K562 (cell line): Measurements from ENCODE around the gene SH3YL1. TPM values are rescaled to one million over a fixed set of nuclear protein-coding genes. Genes with fewer than 3 reads are reported as not detected.

Experiments
- ATAC-seq: fragments of 200-7000 bp; cut with Tn5 transposase; 3 replicates; pipeline ENCODE4 v1.9.1; 2020; ENCODE audit warnings: moderate library complexity
- BruUV-seq: library from RNA; stranded (reverse); fragments of 400-500 nt; replicated peaks from 2 replicates; lab custom pipeline; 2021; lab: Mats Ljungman, UMichigan
- CTCF ChIA-PET: fragments of 300-600 bp; formaldehyde crosslinking; extraction: SDS; loops from one replicate; lab custom pipeline; 2021; ENCODE audit warnings: low intra/inter-chr PET ratio; lab: Yijun Ruan, JAX
- POLR2A ChIA-PET: fragments of 300-600, 350-650 bp; sonication (Branson Sonifier 250); formaldehyde crosslinking; extraction: SDS; loops from one replicate; lab custom pipeline; 2021; ENCODE audit warnings: antibody characterized with exemption, inconsistent platforms; lab: Yijun Ruan, JAX
- DNase-seq, 4 experiments: peaks; one replicate each; pipeline versions ENCODE4 v3.0.0 to v3.0.0-alpha.2; 2011 to 2018; ENCODE audit warnings: low spot score in 3 of 4, mixed read lengths in 3 of 4; ENCODE audit errors: extremely low read depth in 1 of 4
- FAIRE-seq: peaks from 2 replicates; lab custom pipeline; 2011; peaks lifted over from hg19 to GRCh38; lab: Jason Lieb, UNC
- H2AFZ ChIP-seq: 2 replicates; pipeline ENCODE4 v1.6.0; 2011; ENCODE audit warnings: low read depth, low read length, control low read depth, inconsistent platforms
- H3K27ac ChIP-seq: fragments of 200-600 bp; 3 replicates; pipeline ENCODE4 v1.8.0; 2011; ENCODE audit warnings: low read depth, mild to moderate bottlenecking, control low read depth, inconsistent platforms, low read length, moderate library complexity, mixed read lengths; ENCODE audit errors: extremely low read depth
- H3K27me3 ChIP-seq, 2 experiments: fragments of 300-600 bp in 1 of 2; 2 replicates in 1 of 2; 3 replicates in 1 of 2; pipeline versions ENCODE4 v1.6.0 to v1.8.0; 2011; ENCODE audit warnings: inconsistent platforms in 2 of 2, low read length in 2 of 2, mild to moderate bottlenecking in 1 of 2, mixed read lengths in 1 of 2, moderate library complexity in 1 of 2; ENCODE audit not compliant: control insufficient read depth in 2 of 2, insufficient read depth in 2 of 2
- H3K36me3 ChIP-seq: fragments of 300-600 bp; 3 replicates; pipeline ENCODE4 v1.8.0; 2011; ENCODE audit warnings: mild to moderate bottlenecking, low read length, inconsistent platforms; ENCODE audit not compliant: control insufficient read depth, insufficient read depth
- H3K4me1 ChIP-seq, 2 experiments: fragments of 200-600 bp in 1 of 2; replicated peaks in 1 of 2; 2 replicates in 1 of 2; 3 replicates in 1 of 2; pipeline versions ENCODE4 v1.5.1 to v1.8.0; 2011; ENCODE audit warnings: inconsistent platforms in 2 of 2, low read length in 2 of 2, mild to moderate bottlenecking in 1 of 2, mixed read lengths in 1 of 2, moderate library complexity in 1 of 2; ENCODE audit not compliant: control insufficient read depth in 2 of 2, insufficient read depth in 2 of 2
- H3K4me2 ChIP-seq: 2 replicates; pipeline ENCODE4 v1.6.1; 2011; ENCODE audit warnings: low read length, control low read depth, inconsistent platforms, mixed read lengths; ENCODE audit not compliant: insufficient read depth
- H3K4me3 ChIP-seq: fragments of 200-600 bp; sonication (generic), shearing (Covaris generic); 2 replicates; pipeline ENCODE4 v1.5.1; 2016; ENCODE audit warnings: control low read depth, inconsistent platforms
- H3K79me2 ChIP-seq: fragments of 200-600 bp; 3 replicates; pipeline ENCODE4 v1.8.0; 2011; ENCODE audit warnings: low read length, inconsistent platforms; ENCODE audit not compliant: control insufficient read depth, insufficient read depth
- H3K9ac ChIP-seq, 2 experiments: 2 replicates each; pipeline versions ENCODE4 v1.6.0 to v1.6.1; 2011; ENCODE audit warnings: low read depth in 2 of 2, low read length in 2 of 2, control low read depth in 1 of 2, inconsistent platforms in 1 of 2, mild to moderate bottlenecking in 1 of 2, mixed read lengths in 1 of 2; ENCODE audit not compliant: insufficient read depth in 1 of 2
- H3K9me1 ChIP-seq: one replicate; pipeline ENCODE4 v1.6.0; 2011; ENCODE audit warnings: inconsistent platforms, mild to moderate bottlenecking, low read length, moderate library complexity; ENCODE audit not compliant: control insufficient read depth, insufficient read depth
- H3K9me3 ChIP-seq: replicated peaks from 2 replicates; pipeline ENCODE4 v1.5.1; 2011; ENCODE audit warnings: low read depth, low read length, inconsistent platforms; ENCODE audit not compliant: control insufficient read depth, insufficient read depth
- H4K20me1 ChIP-seq: replicated peaks from 2 replicates; pipeline ENCODE4 v1.6.1; 2011; ENCODE audit warnings: low read length, inconsistent platforms, mixed read lengths; ENCODE audit not compliant: control insufficient read depth, insufficient read depth
- CHCHD3 ChIP-seq: fragments of 250-450 bp; sonication (Bioruptor Pico); IDR thresholded peaks from 2 replicates; pipeline ENCODE4 v2.1.2; 2022; ENCODE audit warnings: mild to moderate bottlenecking
- GABPB1 ChIP-seq: sonication (generic); formaldehyde crosslinking; IDR thresholded peaks from 2 replicates; pipeline ENCODE4 v1.8.0; 2022; ENCODE audit warnings: mild to moderate bottlenecking, missing genetic modification reagents
- KLF10 ChIP-seq: fragments of 250-450 bp; sonication (Bioruptor Pico); IDR thresholded peaks from 2 replicates; pipeline ENCODE4 v1.6.1; 2021; ENCODE audit warnings: matching md5 sums
- MEIS2 ChIP-seq: fragments of 450-650 bp; IDR thresholded peaks from 2 replicates; pipeline ENCODE4 v1.6.1; 2014; ENCODE audit warnings: mild to moderate bottlenecking; ENCODE audit not compliant: partially characterized antibody
- WGBS: fragments of 100-300 bp; shearing (Covaris generic); methylation state at CpG from one replicate; pipeline ENCODE4 v1.1.6; 2016; ENCODE audit warnings: low coverage, mixed read lengths; ENCODE audit not compliant: insufficient coverage; ENCODE audit errors: missing lambda C conversion rate; 5-methylcytosine and 5-hydroxymethylcytosine counted together
- in situ Hi-C: fragments of 300-500 bp; cut with MboI; formaldehyde crosslinking; loops from 4 replicates; pipeline ENCODE4 v1.15.0; 2018; ENCODE audit warnings: inconsistent platforms, mixed read lengths
- intact Hi-C: fragments of 100-400 bp; cut with micrococcal nuclease; formaldehyde crosslinking; loops from 2 replicates; pipeline ENCODE4 v1.14.2; 2022
- polyA plus RNA-seq, 8 experiments: library from polyadenylated mRNA; depleted of rRNA in 4 of 8; stranded (reverse) in 5 of 8; unstranded in 3 of 8; fragments of >200 nt; fragmentation: Nextera tagmentation in 2 of 8; fragmentation: Illumina TruSeq in 1 of 8; extraction: Ambion mirVana in 2 of 8; extraction: Trizol in 1 of 8; gene quantifications; 2 replicates each; pipeline versions ENCODE4 v1.2.1 to v1.2.3, GENCODE V29; 2011 to 2014; ENCODE audit warnings: inconsistent platforms in 1 of 8, missing spikeins in 1 of 8
- total RNA-seq, 7 experiments: library from RNA; depleted of rRNA in 6 of 7; stranded (reverse); fragments of >200 nt in 6 of 7; fragmentation: Illumina TruSeq in 2 of 7; extraction: Trizol in 2 of 7; gene quantifications; 2 replicates each; pipeline versions ENCODE4 v1.2.1 to v1.2.3, GENCODE V29; 2011 to 2021; ENCODE audit warnings: low replicate concordance in 1 of 7
- TF ChIP-seq, protein P1 (sequence below): fragments of 450-650 bp; formaldehyde crosslinking; IDR thresholded peaks from 2 replicates; pipeline ENCODE4 v1.4.0; 2022; ENCODE audit warnings: missing genetic modification characterization
- TF ChIP-seq, protein P2 (sequence below), 2 experiments: IDR thresholded peaks in 1 of 2; conservative IDR thresholded peaks in 1 of 2; 2 replicates each; pipeline ENCODE4 v1.6.1; 2016; ENCODE audit warnings: low read depth in 2 of 2, mild to moderate bottlenecking in 1 of 2, missing compliant biosample characterization in 1 of 2, missing genetic modification characterization in 1 of 2, moderate library complexity in 1 of 2

Gene SH3YL1
- total and polyA plus RNA-seq, 9 of the 15 experiments (the other 6 are each of a cell fraction or from before 2014, with no cell fraction given): 3.9 to 7.8 (median 5.3) TPM

DNA sequence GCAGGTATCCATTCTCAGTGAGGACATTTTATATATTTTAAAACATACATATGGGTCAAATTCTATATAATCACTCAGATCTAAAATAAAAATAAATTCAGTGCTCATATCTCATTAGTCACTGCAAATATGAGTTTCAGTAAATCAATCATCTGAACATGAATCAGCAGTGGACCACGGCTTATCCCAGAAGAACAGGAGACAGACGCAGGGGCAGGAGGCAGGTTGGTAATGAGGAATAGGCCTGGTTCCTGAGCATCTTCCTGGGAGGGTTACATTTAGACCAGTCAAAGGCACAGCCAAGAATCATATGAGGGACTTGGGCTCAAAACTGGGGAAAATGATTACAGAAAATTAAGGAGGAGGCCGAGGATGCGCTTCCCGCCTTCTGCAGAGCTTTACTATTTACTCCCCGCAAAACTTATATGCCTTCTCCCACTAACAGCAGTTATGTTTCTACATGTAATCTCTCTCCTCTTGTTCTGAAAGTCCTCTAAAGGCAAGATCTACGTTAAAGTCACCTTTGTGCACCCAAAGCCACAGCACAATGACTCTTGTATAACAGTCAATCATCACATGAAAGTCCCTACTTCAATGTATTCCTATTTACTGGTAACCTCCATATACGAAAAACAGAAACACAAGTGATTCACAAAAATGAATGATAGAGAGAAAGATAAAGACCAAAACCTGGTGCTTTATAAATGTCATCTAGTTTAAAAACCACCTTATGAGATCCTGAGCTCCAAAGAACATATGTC lies 35.1 kb downstream of the SH3YL1 start:
- no peaks in the 10 kb centered on the region; a peak in 1 of 5 replicates for H3K27me3 ChIP-seq
- H3K4me2 ChIP-seq: no peak overlapping the region
- no peaks in the 10 kb centered on the region for H3K79me2 ChIP-seq
- no peaks in the 10 kb centered on the region; a peak in 1 of 5 replicates for H3K4me1 ChIP-seq
- FAIRE-seq (no peak), ATAC-seq (no peak), DNase-seq (no peak)
- no TSS peak for BruUV-seq
- no peaks in the 10 kb centered on the region for H3K36me3 ChIP-seq
- ChIA-PET CTCF (no interaction called here), POLR2A (interaction anchor here (0.6 to 1.0 kb wide), 2 partner anchors 12 to 55 kb away, joined by 3 read pairs; no protein-coding TSS in a partner anchor)
- no peaks in the 10 kb centered on the region for H3K9me1 ChIP-seq
- H2AFZ ChIP-seq: no peak overlapping the region
- no peak overlapping the region for H3K9ac ChIP-seq
- TF ChIP-seq GABPB1 (CRISPR knock-in tag): no peak
- TF ChIP-seq MEIS2: peak; percentile 48
- TF ChIP-seq CHCHD3 (CRISPR knock-in tag): no peak
- no peak for TF ChIP-seq KLF10 (CRISPR knock-in tag)
- TF ChIP-seq, protein P1, sequence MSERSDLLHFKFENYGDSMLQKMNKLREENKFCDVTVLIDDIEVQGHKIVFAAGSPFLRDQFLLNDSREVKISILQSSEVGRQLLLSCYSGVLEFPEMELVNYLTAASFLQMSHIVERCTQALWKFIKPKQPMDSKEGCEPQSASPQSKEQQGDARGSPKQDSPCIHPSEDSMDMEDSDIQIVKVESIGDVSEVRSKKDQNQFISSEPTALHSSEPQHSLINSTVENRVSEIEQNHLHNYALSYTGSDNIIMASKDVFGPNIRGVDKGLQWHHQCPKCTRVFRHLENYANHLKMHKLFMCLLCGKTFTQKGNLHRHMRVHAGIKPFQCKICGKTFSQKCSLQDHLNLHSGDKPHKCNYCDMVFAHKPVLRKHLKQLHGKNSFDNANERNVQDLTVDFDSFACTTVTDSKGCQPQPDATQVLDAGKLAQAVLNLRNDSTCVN: no peak
- TF ChIP-seq, protein P2, sequence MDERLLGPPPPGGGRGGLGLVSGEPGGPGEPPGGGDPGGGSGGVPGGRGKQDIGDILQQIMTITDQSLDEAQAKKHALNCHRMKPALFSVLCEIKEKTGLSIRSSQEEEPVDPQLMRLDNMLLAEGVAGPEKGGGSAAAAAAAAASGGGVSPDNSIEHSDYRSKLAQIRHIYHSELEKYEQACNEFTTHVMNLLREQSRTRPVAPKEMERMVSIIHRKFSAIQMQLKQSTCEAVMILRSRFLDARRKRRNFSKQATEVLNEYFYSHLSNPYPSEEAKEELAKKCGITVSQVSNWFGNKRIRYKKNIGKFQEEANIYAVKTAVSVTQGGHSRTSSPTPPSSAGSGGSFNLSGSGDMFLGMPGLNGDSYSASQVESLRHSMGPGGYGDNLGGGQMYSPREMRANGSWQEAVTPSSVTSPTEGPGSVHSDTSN (CRISPR knock-in tag; IDR thresholded peaks at IDR 0.05; ENCODE audit: low read depth): no peak
- TF ChIP-seq, protein P2 (tag; conservative IDR thresholded peaks at IDR 0.05; ENCODE audit: low read depth): peak; percentile 25; the same call in 1 of the 2 replicates
- in situ Hi-C loops: no loop called here
- no peaks in the 10 kb centered on the region for H3K9me3 ChIP-seq
- H4K20me1 ChIP-seq: no peaks in the 10 kb centered on the region
- H3K27ac ChIP-seq: no peak overlapping the region
- WGBS: 22% methylated on average over 8 of the region's 8 CpGs
- no peak overlapping the region for H3K4me3 ChIP-seq
- intact Hi-C loops: no loop called here
